GM10248 (cell line): Measurements from ENCODE around the gene CDH22.
A peak's percentile ranks its signal among the peaks of the same experiment; 100 is the strongest.

Experiments
- CTCF ChIA-PET: fragments of 300-600 bp; sonication (Branson Sonifier 250); formaldehyde crosslinking; extraction: SDS; loops from one replicate; lab custom pipeline; 2021; ENCODE audit warnings: antibody characterized with exemption; lab: Yijun Ruan, JAX
- POLR2A ChIA-PET: fragments of 350-650 bp; sonication (Branson Sonifier 250); formaldehyde crosslinking; extraction: SDS; loops from one replicate; lab custom pipeline; 2020; ENCODE audit warnings: antibody characterized with exemption; lab: Yijun Ruan, JAX
- DNase-seq: peaks from one replicate; pipeline ENCODE4 v3.0.0; 2012; ENCODE audit errors: extremely low spot score
- TF ChIP-seq, protein P1 (sequence below): IDR thresholded peaks from 2 replicates; pipeline ENCODE4 v1.5.1; 2012; ENCODE audit warnings: mild to moderate bottlenecking, low read depth; ENCODE audit errors: extremely low read depth, missing control alignments, control extremely low read depth

CDH22 gene

GRCh38 chr20:46128310-46129151 lies 179.8 kb downstream of the CDH22 start:
- TF ChIP-seq, protein P1, sequence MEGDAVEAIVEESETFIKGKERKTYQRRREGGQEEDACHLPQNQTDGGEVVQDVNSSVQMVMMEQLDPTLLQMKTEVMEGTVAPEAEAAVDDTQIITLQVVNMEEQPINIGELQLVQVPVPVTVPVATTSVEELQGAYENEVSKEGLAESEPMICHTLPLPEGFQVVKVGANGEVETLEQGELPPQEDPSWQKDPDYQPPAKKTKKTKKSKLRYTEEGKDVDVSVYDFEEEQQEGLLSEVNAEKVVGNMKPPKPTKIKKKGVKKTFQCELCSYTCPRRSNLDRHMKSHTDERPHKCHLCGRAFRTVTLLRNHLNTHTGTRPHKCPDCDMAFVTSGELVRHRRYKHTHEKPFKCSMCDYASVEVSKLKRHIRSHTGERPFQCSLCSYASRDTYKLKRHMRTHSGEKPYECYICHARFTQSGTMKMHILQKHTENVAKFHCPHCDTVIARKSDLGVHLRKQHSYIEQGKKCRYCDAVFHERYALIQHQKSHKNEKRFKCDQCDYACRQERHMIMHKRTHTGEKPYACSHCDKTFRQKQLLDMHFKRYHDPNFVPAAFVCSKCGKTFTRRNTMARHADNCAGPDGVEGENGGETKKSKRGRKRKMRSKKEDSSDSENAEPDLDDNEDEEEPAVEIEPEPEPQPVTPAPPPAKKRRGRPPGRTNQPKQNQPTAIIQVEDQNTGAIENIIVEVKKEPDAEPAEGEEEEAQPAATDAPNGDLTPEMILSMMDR: peak; percentile 58
- DNase-seq: no peak
- ChIA-PET POLR2A (no interaction called here), CTCF (interaction anchor here (0.8 to 5.7 kb wide), 12 partner anchors 9 to 221 kb away, joined by 3 to 45 read pairs (median 6); partner anchors contain the start of genes CD40 and ZNF335)

DNA sequence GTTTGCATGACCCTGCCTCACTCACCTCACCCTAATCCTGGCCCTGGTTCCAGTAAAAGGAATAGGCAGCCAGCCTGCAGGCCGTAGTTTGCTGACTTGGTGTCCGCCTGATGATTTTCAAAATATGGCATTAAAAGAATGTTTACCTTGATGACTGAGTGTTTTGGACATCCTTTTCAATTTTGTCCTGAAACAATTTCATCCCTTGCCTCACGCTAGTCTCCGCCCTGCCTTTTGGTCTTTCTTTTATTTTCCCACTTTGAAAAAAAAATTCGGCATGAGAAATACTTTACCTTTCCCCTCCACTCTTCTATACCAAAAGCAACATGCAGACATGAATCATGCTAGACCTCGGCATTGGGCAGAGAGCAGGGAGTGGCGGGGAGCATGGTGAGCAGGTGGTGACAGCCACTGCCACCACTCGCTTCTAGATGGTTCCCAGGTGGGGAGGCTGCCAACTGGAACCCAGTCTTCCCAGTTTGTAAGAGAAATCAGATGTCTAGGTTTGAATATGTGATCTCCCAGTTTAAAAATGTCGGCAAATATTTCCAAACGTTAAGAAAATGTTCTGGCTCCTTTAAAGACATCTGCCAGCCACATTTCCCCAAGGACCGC lies 180.8 kb downstream of the CDH22 start:
- ChIA-PET CTCF (interaction anchor here (1.8 to 5.7 kb wide), 4 partner anchors 8 to 105 kb away, joined by 6 to 45 read pairs (median 24); partner anchors contain the start of gene CD40), POLR2A (no interaction called here)
- TF ChIP-seq, protein P1: no peak
- no peak for DNase-seq

GRCh38 chr20:46126440-46127056 lies 181.8 kb downstream of the CDH22 start:
- TF ChIP-seq, protein P1: no peak
- POLR2A ChIA-PET: no interaction called here
- CTCF ChIA-PET: interaction anchor here (1.5 to 1.8 kb wide), 3 partner anchors 9 to 27 kb away, joined by 3 to 6 read pairs (median 4); no protein-coding TSS in a partner anchor
- DNase-seq: no peak
